A549 (cell line): Measurements from ENCODE around the gene SLCO3A1. TPM values are rescaled to one million over a fixed set of nuclear protein-coding genes. Genes with fewer than 3 reads are reported as not detected.
A peak's percentile ranks its signal among the peaks of the same experiment; 100 is the strongest.

Source experiments
- ATAC-seq, 2 experiments: fragments of 200-7000 bp in 1 of 2; fragments of >200 bp in 1 of 2; cut with Nextera tagmentation in 1 of 2; cut with Tn5 transposase in 1 of 2; 3 replicates each; pipeline versions ENCODE4 v1.8.0 to v1.9.1; 2018 to 2020; ENCODE audit warnings: mild to moderate bottlenecking in 1 of 2, moderate library complexity in 1 of 2
- CTCF ChIA-PET: fragments of 300-600 bp; sonication (Branson Sonifier 250); formaldehyde crosslinking; extraction: SDS; loops from one replicate; lab custom pipeline; 2021; ENCODE audit warnings: antibody characterized with exemption, inconsistent platforms; lab: Yijun Ruan, JAX
- POLR2A ChIA-PET: fragments of 350-600 bp; formaldehyde crosslinking; extraction: SDS; loops from one replicate; lab custom pipeline; 2021; ENCODE audit warnings: antibody characterized with exemption, inconsistent platforms; lab: Yijun Ruan, JAX
- DNase-seq, 2 experiments: peaks; one replicate each; pipeline versions ENCODE4 v3.0.0 to v3.0.0-alpha.2; 2011 to 2016; ENCODE audit warnings: low read depth in 1 of 2, low spot score in 1 of 2
- FAIRE-seq: peaks from 2 replicates; lab custom pipeline; 2011; peaks lifted over from hg19 to GRCh38; lab: Jason Lieb, UNC
- H3K27ac ChIP-seq, 2 experiments: fragments of >200 bp; sonication (Bioruptor Twin); formaldehyde crosslinking; 3 replicates each; pipeline ENCODE4 v1.5.1; 2016 to 2017
- H3K4me1 ChIP-seq: fragments of >200 bp; sonication (Bioruptor Twin); formaldehyde crosslinking; 3 replicates; pipeline ENCODE4 v1.6.1; 2016
- H3K4me2 ChIP-seq: fragments of >200 bp; sonication (Bioruptor Twin); formaldehyde crosslinking; 3 replicates; pipeline ENCODE4 v1.6.1; 2016
- H3K4me3 ChIP-seq: fragments of >200 bp; sonication (Bioruptor Twin); formaldehyde crosslinking; 3 replicates; pipeline ENCODE4 v1.5.1; 2016
- H3K9me3 ChIP-seq: fragments of >200 bp; sonication (Bioruptor Twin); formaldehyde crosslinking; 3 replicates; pipeline ENCODE4 v1.6.1; 2016
- CBX2 ChIP-seq: fragments of 200-600 bp; sonication (generic); IDR thresholded peaks from 2 replicates; pipeline ENCODE4 v1.6.1; 2016; ENCODE audit warnings: low read depth, mild to moderate bottlenecking, borderline replicate concordance
- ELK1 ChIP-seq: fragments of 150-350 bp; IDR thresholded peaks from 2 replicates; pipeline ENCODE4 v1.6.1; 2014; ENCODE audit warnings: low read depth, mild to moderate bottlenecking, low read length
- ESRRA ChIP-seq: fragments of 150-350 bp; IDR thresholded peaks from 2 replicates; pipeline ENCODE4 v1.6.1; 2014; ENCODE audit warnings: mild to moderate bottlenecking, low read length, borderline replicate concordance
- FOSL2 ChIP-seq, 2 experiments: fragments of 450-650 bp in 1 of 2; fragments of >200 bp in 1 of 2; sonication (Bioruptor Twin) in 1 of 2; formaldehyde crosslinking; IDR thresholded peaks; 2 replicates each; pipeline versions ENCODE4 v1.5.0 to v1.6.1; 2016 to 2020; ENCODE audit warnings: mild to moderate bottlenecking in 1 of 2, moderate library complexity in 1 of 2
- JUN ChIP-seq, 2 experiments: fragments of >200 bp; sonication (Bioruptor Twin); formaldehyde crosslinking; IDR thresholded peaks; 2 replicates in 1 of 2; 3 replicates in 1 of 2; pipeline ENCODE4 v1.6.1; 2016 to 2017
- MYC ChIP-seq: IDR thresholded peaks from 2 replicates; pipeline ENCODE4 v1.6.1; 2012; ENCODE audit warnings: mild to moderate bottlenecking, inconsistent platforms, low read length, improper control_type of control experiment, borderline replicate concordance
- NR3C1 ChIP-seq: fragments of >200 bp; sonication (Bioruptor Twin); formaldehyde crosslinking; IDR thresholded peaks from 3 replicates; pipeline ENCODE4 v1.6.1; 2017
- RARB ChIP-seq: fragments of 250-450 bp; sonication (Bioruptor Pico); IDR thresholded peaks from 2 replicates; pipeline ENCODE4 v1.8.0; 2021; ENCODE audit warnings: mild to moderate bottlenecking, moderate library complexity
- RNF2 ChIP-seq: fragments of 200-600 bp; sonication (generic); IDR thresholded peaks from 2 replicates; pipeline ENCODE4 v1.6.1; 2016; ENCODE audit warnings: low read depth, mild to moderate bottlenecking, antibody characterized with exemption, moderate library complexity, borderline replicate concordance
- WGBS: methylation state at CpG from one replicate; pipeline ENCODE4 v1.1.6; 2017; ENCODE audit errors: missing lambda C conversion rate; 5-methylcytosine and 5-hydroxymethylcytosine counted together
- polyA plus RNA-seq, 4 experiments: library from polyadenylated mRNA; depleted of rRNA in 3 of 4; stranded (reverse); fragments of >200 nt; fragmentation: RNase III in 1 of 4; extraction: RNeasy Plus Mini Kit Qiagen cat#74134 plus additional on column Dnase treatment in 1 of 4; gene quantifications; 2 replicates in 3 of 4; 3 replicates in 1 of 4; pipeline ENCODE4 v1.2.3, GENCODE V29; 2011 to 2017
- TF ChIP-seq, protein P1 (sequence below): fragments of 200-600 bp; sonication (generic); IDR thresholded peaks from 2 replicates; pipeline ENCODE4 v1.6.1; 2016; ENCODE audit warnings: antibody characterized with exemption, mild to moderate bottlenecking, moderate library complexity

Gene SLCO3A1
- polyA plus RNA-seq, 2 of the 4 experiments (the other 2 are of a cell fraction), result 16.8 to 17.0 TPM

GRCh38 chr15:92142242-92143232, 289.0 kb downstream of the SLCO3A1 start (continued):
- no peak for TF ChIP-seq ELK1
- no peak for TF ChIP-seq ESRRA
- TF ChIP-seq CBX2, result no peak

DNA sequence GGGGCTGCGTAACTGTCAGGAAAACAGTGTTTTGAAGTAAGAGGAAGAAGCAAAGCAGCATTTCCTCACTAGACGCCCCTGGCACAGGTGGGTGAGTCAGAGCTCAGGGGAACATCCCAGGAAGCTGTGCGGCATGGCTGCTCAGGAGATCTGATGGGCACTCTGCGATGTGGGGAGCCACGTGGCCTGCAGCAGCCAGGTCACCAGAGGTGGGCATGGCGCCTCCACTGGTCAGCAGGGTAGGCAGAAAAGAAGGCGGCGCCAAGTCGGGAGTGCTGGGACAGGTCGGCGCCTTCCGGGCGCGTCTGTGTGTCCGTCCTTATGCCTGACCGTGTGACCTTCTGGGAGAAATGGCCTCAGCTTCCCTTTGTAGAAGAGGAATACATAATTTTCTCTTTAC, 290.3 kb downstream of the SLCO3A1 start:
- CTCF ChIA-PET, result interaction anchor here (1.2 kb wide), 2 partner anchors 14 to 290 kb away, joined by 3 read pairs; partner anchors contain the start of gene SLCO3A1
- FAIRE-seq (no peak), ATAC-seq (peak in 1 of 2 experiments; percentile 57; a peak in 3 of 6 replicates), DNase-seq (no peak)
- H3K9me3 ChIP-seq, result no peaks in the 10 kb centered on the region
- no peak overlapping the region for H3K4me3 ChIP-seq
- H3K27ac ChIP-seq, result no peak overlapping the region
- POLR2A ChIA-PET, result no interaction called here
- no peaks in the 10 kb centered on the region for H3K4me1 ChIP-seq
- WGBS, result 82% methylated on average over 16 of the region's 16 CpGs
- no peak overlapping the region for H3K4me2 ChIP-seq
- TF ChIP-seq RNF2 (no peak), RARB (no peak), JUN (IDR thresholded peaks at IDR 0.05) (no peak), FOSL2 (IDR thresholded peaks at IDR 0.05) (no peak), FOSL2 (CRISPR knock-in tag; IDR thresholded peaks at IDR 0.05) (no peak)
- TF ChIP-seq, protein P1, sequence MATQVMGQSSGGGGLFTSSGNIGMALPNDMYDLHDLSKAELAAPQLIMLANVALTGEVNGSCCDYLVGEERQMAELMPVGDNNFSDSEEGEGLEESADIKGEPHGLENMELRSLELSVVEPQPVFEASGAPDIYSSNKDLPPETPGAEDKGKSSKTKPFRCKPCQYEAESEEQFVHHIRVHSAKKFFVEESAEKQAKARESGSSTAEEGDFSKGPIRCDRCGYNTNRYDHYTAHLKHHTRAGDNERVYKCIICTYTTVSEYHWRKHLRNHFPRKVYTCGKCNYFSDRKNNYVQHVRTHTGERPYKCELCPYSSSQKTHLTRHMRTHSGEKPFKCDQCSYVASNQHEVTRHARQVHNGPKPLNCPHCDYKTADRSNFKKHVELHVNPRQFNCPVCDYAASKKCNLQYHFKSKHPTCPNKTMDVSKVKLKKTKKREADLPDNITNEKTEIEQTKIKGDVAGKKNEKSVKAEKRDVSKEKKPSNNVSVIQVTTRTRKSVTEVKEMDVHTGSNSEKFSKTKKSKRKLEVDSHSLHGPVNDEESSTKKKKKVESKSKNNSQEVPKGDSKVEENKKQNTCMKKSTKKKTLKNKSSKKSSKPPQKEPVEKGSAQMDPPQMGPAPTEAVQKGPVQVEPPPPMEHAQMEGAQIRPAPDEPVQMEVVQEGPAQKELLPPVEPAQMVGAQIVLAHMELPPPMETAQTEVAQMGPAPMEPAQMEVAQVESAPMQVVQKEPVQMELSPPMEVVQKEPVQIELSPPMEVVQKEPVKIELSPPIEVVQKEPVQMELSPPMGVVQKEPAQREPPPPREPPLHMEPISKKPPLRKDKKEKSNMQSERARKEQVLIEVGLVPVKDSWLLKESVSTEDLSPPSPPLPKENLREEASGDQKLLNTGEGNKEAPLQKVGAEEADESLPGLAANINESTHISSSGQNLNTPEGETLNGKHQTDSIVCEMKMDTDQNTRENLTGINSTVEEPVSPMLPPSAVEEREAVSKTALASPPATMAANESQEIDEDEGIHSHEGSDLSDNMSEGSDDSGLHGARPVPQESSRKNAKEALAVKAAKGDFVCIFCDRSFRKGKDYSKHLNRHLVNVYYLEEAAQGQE, result no peak
- TF ChIP-seq, all 56 proteins: peak for 0

DNA sequence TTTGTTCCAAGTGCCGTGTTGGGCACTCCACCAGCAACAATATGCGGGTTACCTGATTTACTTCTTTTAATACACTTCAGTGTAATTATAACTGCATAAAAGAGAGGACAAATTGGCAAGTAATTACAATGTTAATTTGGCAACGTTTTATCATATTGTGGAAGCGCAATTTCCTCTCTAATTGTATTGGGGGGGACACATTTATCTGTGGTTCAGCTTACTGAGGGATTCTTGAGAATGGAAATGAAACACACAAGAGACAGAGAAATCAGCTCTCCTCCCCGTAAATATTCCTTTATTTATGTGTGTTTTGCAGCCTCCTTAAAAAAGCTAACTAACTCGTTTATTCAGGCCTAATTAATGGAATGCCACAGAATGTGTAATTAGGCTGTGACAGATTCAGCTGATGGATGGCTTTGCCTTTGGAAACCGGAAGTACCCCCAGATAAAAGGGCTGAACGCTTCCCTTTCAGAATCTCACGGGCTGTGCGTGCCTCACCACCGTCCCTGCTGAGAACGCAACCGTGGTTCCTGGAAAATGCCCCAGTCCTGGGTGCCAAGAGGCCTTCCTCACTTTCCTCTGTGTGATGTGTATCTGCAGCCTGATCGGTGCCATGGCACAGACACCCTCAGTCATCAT, 293.1 kb downstream of the SLCO3A1 start:
- DNase-seq, result no peak
- H3K9me3 ChIP-seq, result no peaks in the 10 kb centered on the region
- TF ChIP-seq NR3C1, result no peak
- no peak overlapping the region for H3K4me3 ChIP-seq
- FAIRE-seq, result no peak
- ATAC-seq, result no peak
- H3K4me2 ChIP-seq, result no peak overlapping the region
- no peaks in the 10 kb centered on the region for H3K4me1 ChIP-seq
- no peak overlapping the region for H3K27ac ChIP-seq
- POLR2A ChIA-PET, result no interaction called here
- CTCF ChIA-PET, result interaction anchor here (1.8 kb wide), 1 partner anchor 68 kb away, joined by 5 read pairs; no protein-coding TSS in a partner anchor
- WGBS, result 82% methylated on average over 14 of the region's 14 CpGs

DNA sequence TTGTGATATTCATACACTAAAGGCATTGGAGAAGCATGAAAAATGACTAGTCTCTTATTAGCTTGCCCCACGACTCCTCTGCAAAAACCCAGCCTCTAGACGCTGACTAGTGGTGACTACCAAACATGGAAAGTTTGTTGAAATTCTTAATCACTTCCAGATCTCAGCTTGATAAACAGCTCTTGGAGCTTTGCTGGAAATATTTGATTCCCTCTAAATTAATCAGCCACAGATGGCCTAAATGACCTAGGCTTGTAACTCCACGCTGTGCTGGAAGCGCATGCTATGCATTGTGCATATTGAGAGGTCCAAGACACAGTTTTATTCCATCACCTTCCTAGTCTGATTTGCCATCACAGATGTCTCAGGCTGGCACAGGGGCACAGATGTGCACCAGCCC, 295.5 kb downstream of the SLCO3A1 start:
- WGBS, result 86% methylated on average over 4 of the region's 4 CpGs
- TF ChIP-seq FOSL2 (IDR thresholded peaks at IDR 0.05) (no peak), FOSL2 (CRISPR knock-in tag; IDR thresholded peaks at IDR 0.05) (no peak), MYC (no peak), RNF2 (no peak)
- H3K27ac ChIP-seq, result no peak overlapping the region
- H3K4me2 ChIP-seq, result no peak overlapping the region
- FAIRE-seq (peak; percentile 59), DNase-seq (no peak), ATAC-seq (no peak)
- no peaks in the 10 kb centered on the region for H3K9me3 ChIP-seq
- H3K4me1 ChIP-seq, result no peaks in the 10 kb centered on the region
- CTCF ChIA-PET, result interaction anchor here (0.7 kb wide), 1 partner anchor 25 kb away, joined by 4 read pairs; no protein-coding TSS in a partner anchor
- H3K4me3 ChIP-seq, result no peak overlapping the region
- POLR2A ChIA-PET, result no interaction called here
